HPDE6-E6E7 (cell line): ENCODE results near the gene TCF7L1.
"Not testable (repeated sequence)": the region's sequence is repeated elsewhere in the genome, so short reads cannot be mapped to it uniquely, and the experiment has no call there.

Source experiments
- DNase-seq: peaks from one replicate; pipeline ENCODE4 v3.0.0; 2011; ENCODE audit warnings: missing footprints; ENCODE audit errors: extremely low spot score

The TCF7L1 gene

GRCh38 chr2:85282914-85283313 lies 149.7 kb downstream of the TCF7L1 start:
- DNase-seq: no peak

- DNase-seq: no peak
These were observed 150.4 kb downstream of the TCF7L1 start for GRCh38 chr2:85283641-85284040.

- no peak for DNase-seq
These were observed 153.7 kb downstream of the TCF7L1 start for GRCh38 chr2:85286918-85287317.

- no peak for DNase-seq
These were observed 154.5 kb downstream of the TCF7L1 start for GRCh38 chr2:85287721-85288120.

GRCh38 chr2:85288244-85288725 lies 155.1 kb downstream of the TCF7L1 start:
- peak; percentile 98 for DNase-seq

GRCh38 chr2:85291425-85292023 lies 158.3 kb downstream of the TCF7L1 start:
- DNase-seq: no peak

GRCh38 chr2:85302121-85302520 lies 168.9 kb downstream of the TCF7L1 start:
- DNase-seq: no peak

GRCh38 chr2:85303780-85304531 lies 170.8 kb downstream of the TCF7L1 start:
- no peak for DNase-seq

- DNase-seq: no peak
These were observed 174.3 kb downstream of the TCF7L1 start for GRCh38 chr2:85307527-85307897.

GRCh38 chr2:85308201-85308600 lies 175.0 kb downstream of the TCF7L1 start:
- DNase-seq: no peak

- no peak for DNase-seq
These were observed 175.8 kb downstream of the TCF7L1 start for GRCh38 chr2:85308896-85309555.

GRCh38 chr2:85309699-85310321 lies 176.6 kb downstream of the TCF7L1 start:
- no peak for DNase-seq

GRCh38 chr2:85310330-85310729 lies 177.1 kb downstream of the TCF7L1 start:
- no peak for DNase-seq

- peak; percentile 58 for DNase-seq
These were observed 179.2 kb downstream of the TCF7L1 start for GRCh38 chr2:85312404-85312803.

GRCh38 chr2:85314884-85315242 lies 181.7 kb downstream of the TCF7L1 start:
- no peak for DNase-seq

GRCh38 chr2:85315921-85316320 lies 182.7 kb downstream of the TCF7L1 start:
- not testable (repeated sequence) for DNase-seq

- no peak for DNase-seq
These were observed 185.3 kb downstream of the TCF7L1 start for GRCh38 chr2:85318222-85319074.

- DNase-seq: no peak
These were observed 186.6 kb downstream of the TCF7L1 start for GRCh38 chr2:85319796-85320195.

- DNase-seq: no peak
These were observed 190.3 kb downstream of the TCF7L1 start for GRCh38 chr2:85323351-85323987.

- DNase-seq: not testable (repeated sequence)
These were observed 190.8 kb downstream of the TCF7L1 start for GRCh38 chr2:85323988-85324367.
